D721Med (cell line): Measurements from ENCODE around the gene WSCD1.

ENCODE experiments used
- DNase-seq: peaks from one replicate; pipeline ENCODE4 v3.0.0; 2011; ENCODE audit warnings: low spot score; ENCODE audit not compliant: insufficient read length
- FAIRE-seq: peaks from 2 replicates; lab custom pipeline; 2011; peaks lifted over from hg19 to GRCh38; lab: Jason Lieb, UNC
- CTCF ChIP-seq: IDR thresholded peaks from 2 replicates; pipeline ENCODE4 v1.5.1; 2012; ENCODE audit warnings: mild to moderate bottlenecking, control low read depth; ENCODE audit not compliant: insufficient read depth; ENCODE audit errors: missing control alignments

Gene WSCD1

GRCh38 chr17:6098050-6098822 is 28.1 kb downstream of the WSCD1 start:
- no peak for FAIRE-seq
- TF ChIP-seq CTCF: no peak
- no peak for DNase-seq

- no peak for TF ChIP-seq CTCF
- FAIRE-seq (no peak), DNase-seq (no peak)
Measured at GRCh38 chr17:6098823-6099180, 28.6 kb downstream of the WSCD1 start.

GRCh38 chr17:6099492-6099891 is 29.3 kb downstream of the WSCD1 start:
- DNase-seq: no peak
- no peak for TF ChIP-seq CTCF
- FAIRE-seq: no peak

GRCh38 chr17:6100146-6100545 is 30.0 kb downstream of the WSCD1 start:
- no peak for TF ChIP-seq CTCF
- FAIRE-seq (no peak), DNase-seq (no peak)

- FAIRE-seq (no peak), DNase-seq (no peak)
- TF ChIP-seq CTCF: no peak
Measured at GRCh38 chr17:6100891-6101500, 30.8 kb downstream of the WSCD1 start.

GRCh38 chr17:6101706-6102105 is 31.5 kb downstream of the WSCD1 start:
- no peak for DNase-seq
- no peak for TF ChIP-seq CTCF
- no peak for FAIRE-seq

GRCh38 chr17:6102615-6103014 is 32.4 kb downstream of the WSCD1 start:
- no peak for FAIRE-seq
- TF ChIP-seq CTCF: no peak
- no peak for DNase-seq
